OCI-LY7 (cell line): Measurements from ENCODE around the gene ADD2. TPM values are rescaled to one million over a fixed set of nuclear protein-coding genes. Genes with fewer than 3 reads are reported as not detected.

Experiments used
- BruUV-seq: library from RNA; stranded (reverse); fragments of 400-500 nt; replicated peaks from 2 replicates; lab custom pipeline; 2021; lab: Mats Ljungman, UMichigan
- CTCF ChIA-PET: fragments of 300-600 bp; sonication (Branson Sonifier 250); formaldehyde crosslinking; loops from one replicate; lab custom pipeline; 2022; ENCODE audit warnings: antibody characterized with exemption; ENCODE audit not compliant: unreplicated experiment; lab: Charles Lee
- POLR2A ChIA-PET: fragments of 300-600 bp; sonication (Branson Sonifier 250); formaldehyde crosslinking; loops from one replicate; lab custom pipeline; 2022; ENCODE audit warnings: antibody characterized with exemption; lab: Charles Lee
- DNase-seq: peaks from one replicate; pipeline ENCODE4 v3.0.0-alpha.2; 2015; ENCODE audit warnings: low spot score
- H2AFZ ChIP-seq: fragments of 200-600 bp; sonication (generic), shearing (Covaris generic); 2 replicates; pipeline ENCODE4 v1.6.1; 2014; ENCODE audit warnings: mild to moderate bottlenecking, antibody characterized with exemption, low read length, moderate library complexity
- H3K27ac ChIP-seq: fragments of 200-600 bp; sonication (generic); 2 replicates; pipeline ENCODE4 v1.5.1; 2014; ENCODE audit warnings: mixed run types, low read depth, mild to moderate bottlenecking, moderate library complexity, low read length, inconsistent platforms; ENCODE audit not compliant: poor library complexity, severe bottlenecking
- H3K36me3 ChIP-seq: fragments of 200-600 bp; sonication (generic); 2 replicates; pipeline ENCODE4 v1.6.1; 2014; ENCODE audit warnings: mild to moderate bottlenecking, antibody characterized with exemption, low read length, moderate library complexity, mixed read lengths; ENCODE audit not compliant: insufficient read depth
- H3K4me1 ChIP-seq: fragments of 200-600 bp; sonication (generic); 2 replicates; pipeline ENCODE4 v1.5.1; 2014; ENCODE audit warnings: mild to moderate bottlenecking, low read length; ENCODE audit not compliant: insufficient read depth, poor library complexity, severe bottlenecking
- H3K4me2 ChIP-seq: fragments of 200-600 bp; sonication (generic); 2 replicates; pipeline ENCODE4 v1.6.1; 2014; ENCODE audit warnings: mild to moderate bottlenecking, low read length
- H3K4me3 ChIP-seq: fragments of 200-600 bp; sonication (generic); 2 replicates; pipeline ENCODE4 v1.5.1; 2014; ENCODE audit warnings: mild to moderate bottlenecking, low read depth, low read length; ENCODE audit not compliant: poor library complexity, severe bottlenecking
- H3K79me2 ChIP-seq: fragments of 200-600 bp; sonication (generic); 2 replicates; pipeline ENCODE4 v1.6.1; 2016; ENCODE audit warnings: low read depth, mild to moderate bottlenecking, low read length, moderate library complexity, mixed read lengths; ENCODE audit not compliant: insufficient read depth
- H3K9me2 ChIP-seq: fragments of 200-600 bp; sonication (generic); 2 replicates; pipeline ENCODE4 v1.6.1; 2016; ENCODE audit warnings: mild to moderate bottlenecking, low read length, mixed read lengths; ENCODE audit not compliant: insufficient read depth
- H3K9me3 ChIP-seq: fragments of 200-600 bp; sonication (generic); 2 replicates; pipeline ENCODE4 v1.6.1; 2014; ENCODE audit warnings: mild to moderate bottlenecking, mixed run types, low read length, mixed read lengths
- H4K20me1 ChIP-seq: fragments of 200-600 bp; sonication (generic); 2 replicates; pipeline ENCODE4 v1.6.1; 2014; ENCODE audit warnings: mild to moderate bottlenecking, antibody characterized with exemption, low read length, moderate library complexity, mixed read lengths; ENCODE audit not compliant: insufficient read depth
- EZH2phosphoT487 ChIP-seq: fragments of 200-600 bp; sonication (generic); IDR thresholded peaks from 2 replicates; pipeline ENCODE4 v1.6.1; 2018; ENCODE audit warnings: low read depth, borderline replicate concordance, mild to moderate bottlenecking, mixed run types, antibody characterized with exemption, low read length, moderate library complexity, mixed read lengths
- intact Hi-C: fragments of 100-400 bp; cut with micrococcal nuclease; formaldehyde crosslinking; loops from one replicate; pipeline ENCODE4 v1.10.0; 2022; ENCODE audit not compliant: unreplicated experiment
- total RNA-seq, 2 experiments: library from RNA; depleted of rRNA in 1 of 2; stranded (reverse); fragments of >200 nt in 1 of 2; shearing (Covaris generic) in 1 of 2; gene quantifications; 2 replicates each; pipeline ENCODE4 v1.2.3, GENCODE V29; 2014 to 2022
- TF ChIP-seq, protein P1 (sequence below): fragments of 200-600 bp; sonication (generic); conservative IDR thresholded peaks from 2 replicates; pipeline ENCODE4 v1.5.1; 2014; ENCODE audit warnings: mild to moderate bottlenecking, antibody characterized with exemption, low read length, moderate library complexity, mixed read lengths

The ADD2 gene
- total RNA-seq, 2 experiments from 2014 or later: not detected

DNA sequence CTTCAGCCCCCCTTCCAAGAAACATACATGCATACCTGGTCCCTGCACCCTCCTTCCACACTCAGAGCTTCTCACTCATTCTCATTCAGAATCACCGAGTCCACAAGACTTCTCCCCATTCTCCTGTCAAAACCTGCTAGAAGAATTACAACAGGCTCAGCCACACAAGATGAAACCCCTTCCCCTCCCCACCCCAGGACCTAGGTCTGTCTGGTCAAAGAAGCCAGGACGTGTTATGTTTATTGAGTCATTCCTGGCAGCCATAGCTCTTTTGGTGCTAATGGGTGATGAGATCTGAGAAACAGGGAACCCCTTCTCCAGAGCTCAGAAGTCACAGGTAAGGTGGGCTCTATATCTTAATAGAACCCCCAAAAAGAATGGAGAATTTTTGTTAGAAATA lies 1.4 kb upstream of the ADD2 start:
- BruUV-seq: no TSS peak
- no peak for DNase-seq
- no peaks in the 10 kb centered on the region for H3K9me3 ChIP-seq
- no peaks in the 10 kb centered on the region for H3K36me3 ChIP-seq
- H3K4me1 ChIP-seq: no peaks in the 10 kb centered on the region
- no peaks in the 10 kb centered on the region for H3K79me2 ChIP-seq
- no peaks in the 10 kb centered on the region for H4K20me1 ChIP-seq
- H3K4me2 ChIP-seq: no peak overlapping the region
- intact Hi-C loops: no loop called here
- H3K4me3 ChIP-seq: no peak overlapping the region
- POLR2A ChIA-PET: no interaction called here
- no peak overlapping the region for H2AFZ ChIP-seq
- CTCF ChIA-PET: no interaction called here
- no peak overlapping the region for H3K27ac ChIP-seq
- TF ChIP-seq, protein P1, sequence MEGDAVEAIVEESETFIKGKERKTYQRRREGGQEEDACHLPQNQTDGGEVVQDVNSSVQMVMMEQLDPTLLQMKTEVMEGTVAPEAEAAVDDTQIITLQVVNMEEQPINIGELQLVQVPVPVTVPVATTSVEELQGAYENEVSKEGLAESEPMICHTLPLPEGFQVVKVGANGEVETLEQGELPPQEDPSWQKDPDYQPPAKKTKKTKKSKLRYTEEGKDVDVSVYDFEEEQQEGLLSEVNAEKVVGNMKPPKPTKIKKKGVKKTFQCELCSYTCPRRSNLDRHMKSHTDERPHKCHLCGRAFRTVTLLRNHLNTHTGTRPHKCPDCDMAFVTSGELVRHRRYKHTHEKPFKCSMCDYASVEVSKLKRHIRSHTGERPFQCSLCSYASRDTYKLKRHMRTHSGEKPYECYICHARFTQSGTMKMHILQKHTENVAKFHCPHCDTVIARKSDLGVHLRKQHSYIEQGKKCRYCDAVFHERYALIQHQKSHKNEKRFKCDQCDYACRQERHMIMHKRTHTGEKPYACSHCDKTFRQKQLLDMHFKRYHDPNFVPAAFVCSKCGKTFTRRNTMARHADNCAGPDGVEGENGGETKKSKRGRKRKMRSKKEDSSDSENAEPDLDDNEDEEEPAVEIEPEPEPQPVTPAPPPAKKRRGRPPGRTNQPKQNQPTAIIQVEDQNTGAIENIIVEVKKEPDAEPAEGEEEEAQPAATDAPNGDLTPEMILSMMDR: no peak
- TF ChIP-seq EZH2phosphoT487: no peak
- no peaks in the 10 kb centered on the region for H3K9me2 ChIP-seq

DNA sequence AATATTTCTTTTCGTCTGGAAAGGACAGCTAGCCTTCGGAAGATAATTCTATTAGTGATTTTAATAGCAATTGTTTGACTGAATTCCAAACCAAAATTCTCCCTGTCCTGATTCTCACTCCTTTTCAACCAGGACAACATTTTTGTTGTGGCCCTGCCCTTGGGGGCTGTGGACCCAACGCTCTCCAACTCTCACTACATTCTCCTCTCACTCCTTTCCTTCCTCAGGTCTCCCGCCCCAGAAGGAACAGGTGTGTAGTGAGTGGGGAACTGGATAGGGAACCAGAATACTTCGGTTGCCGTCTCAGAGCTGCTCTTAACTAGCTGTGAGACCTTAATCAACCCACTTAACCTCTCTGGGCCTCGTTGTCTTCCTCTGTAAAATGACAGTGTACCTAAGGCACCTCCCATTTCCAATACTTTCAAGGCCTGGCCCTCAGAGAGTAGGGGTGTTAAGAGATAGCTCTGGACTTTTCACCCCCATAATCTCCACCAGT lies 638 bp upstream of the ADD2 start:
- Histone ChIP-seq H3K4me1 (no peaks in the 10 kb centered on the region), H3K79me2 (no peaks in the 10 kb centered on the region), H4K20me1 (no peaks in the 10 kb centered on the region), H3K4me3 (no peak overlapping the region), H3K36me3 (no peaks in the 10 kb centered on the region), H3K4me2 (no peak overlapping the region), H3K9me2 (no peaks in the 10 kb centered on the region), H2AFZ (no peak overlapping the region), H3K9me3 (no peaks in the 10 kb centered on the region), H3K27ac (no peak overlapping the region)
- no peak for DNase-seq
- ChIA-PET POLR2A (interaction anchor here (0.6 kb wide), 1 partner anchor 430 kb away, joined by 3 read pairs; no protein-coding TSS in a partner anchor), CTCF (no interaction called here)
- BruUV-seq: no TSS peak
- intact Hi-C loops: no loop called here
- TF ChIP-seq EZH2phosphoT487: no peak
- TF ChIP-seq, protein P1: no peak

- Histone ChIP-seq H3K4me2 (no peak overlapping the region), H3K36me3 (no peaks in the 10 kb centered on the region), H3K27ac (no peak overlapping the region)
Observed at GRCh38 chr2:70767079-70767698, 811 bp downstream of the ADD2 start.

More at GRCh38 chr2:70767079-70767698, 811 bp downstream of the ADD2 start:
- no peak for DNase-seq
- POLR2A ChIA-PET: interaction anchor here (0.8 to 1.0 kb wide), 2 partner anchors 9 to 11 kb away, joined by 3 read pairs; no protein-coding TSS in a partner anchor
- Histone ChIP-seq H3K4me3 (no peak overlapping the region), H2AFZ (no peak overlapping the region), H3K79me2 (no peaks in the 10 kb centered on the region), H3K4me1 (no peaks in the 10 kb centered on the region), H4K20me1 (no peaks in the 10 kb centered on the region), H3K9me3 (no peaks in the 10 kb centered on the region), H3K9me2 (no peaks in the 10 kb centered on the region)
- BruUV-seq: no TSS peak
- intact Hi-C loops: no loop called here
- CTCF ChIA-PET: no interaction called here
- no peak for TF ChIP-seq EZH2phosphoT487
- TF ChIP-seq, protein P1: no peak
